ENCODE data around the gene LMOD1.

- TF ChIP-seq POLR2AphosphoS5 (IDR thresholded peaks at IDR 0.05; ENCODE audit: low read depth, low read length) (no peak), POLR2A (IDR thresholded peaks at IDR 0.05; ENCODE audit: low read depth, low read length) (no peak)
These were observed 31.7 kb downstream of the LMOD1 start for GRCh38 chr1:201914456-201915235.

Data from GM12892 (cell line).